Measurements from ENCODE around the gene RAB11FIP5. TPM values are rescaled to one million over a fixed set of nuclear protein-coding genes. Genes with fewer than 3 reads are reported as not detected.
"Not testable (repeated sequence)": the region's sequence is repeated elsewhere in the genome, so short reads cannot be mapped to it uniquely, and the experiment has no call there.

The RAB11FIP5 gene
- total and polyA plus RNA-seq, 9 donors, result 16.1 to 57.3 (median 25.0) TPM

DNA sequence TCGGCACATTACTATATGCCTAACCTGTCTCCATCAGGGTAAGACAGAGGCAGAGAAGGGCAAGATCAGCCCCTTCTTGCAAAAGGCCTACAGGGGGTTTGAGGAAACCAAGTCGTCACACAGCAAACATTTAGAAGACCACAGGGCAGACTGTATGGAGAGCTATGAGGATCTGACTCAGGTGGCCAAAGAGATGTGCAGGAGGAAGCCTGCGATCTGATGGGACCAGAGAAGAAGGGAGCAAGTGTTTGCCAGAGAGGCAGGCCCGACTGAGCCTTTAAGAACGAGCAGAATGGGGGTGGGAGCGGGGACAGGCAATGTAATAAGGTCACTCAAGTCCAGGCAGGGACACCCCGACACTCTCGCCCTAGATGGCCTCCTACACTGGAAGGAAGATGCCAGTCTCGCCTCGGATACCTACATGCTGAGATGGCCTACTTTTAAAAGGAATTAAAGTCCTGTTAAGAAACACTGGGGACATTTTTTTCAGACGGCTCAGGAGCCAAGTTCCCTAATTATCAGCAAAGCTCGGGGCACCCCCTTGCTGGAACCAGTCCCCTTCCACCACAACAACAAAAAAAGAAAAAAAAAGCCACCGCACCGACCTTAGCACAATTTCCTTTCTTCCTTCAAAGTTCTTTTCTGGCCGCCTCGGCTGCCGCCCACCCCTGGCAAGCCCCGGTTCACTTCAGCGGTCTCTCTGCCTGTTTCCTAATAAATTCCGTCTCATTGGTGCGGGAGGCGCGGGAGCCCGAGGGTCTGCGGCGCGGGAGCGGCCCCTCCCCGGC lies 42.7 kb downstream of the RAB11FIP5 start:
- 23 to 25% (median 23%) methylated on average over 29 of the region's 29 CpGs for WGBS, 3 donors
- Histone ChIP-seq H3K27ac (no peak overlapping the region), H3K36me3 (no peaks in the 10 kb centered on the region), H3K27me3 (no peaks in the 10 kb centered on the region), H3K4me3 (peak overlapping the region; percentile 70), H3K9me3 (no peaks in the 10 kb centered on the region), H3K4me1 (ENCODE audit: insufficient read depth) (peaks cover 3% of the 10 kb centered on the region)
- TF ChIP-seq POLR2A (IDR thresholded peaks at IDR 0.05), result no peak
- TF ChIP-seq, protein P1, sequence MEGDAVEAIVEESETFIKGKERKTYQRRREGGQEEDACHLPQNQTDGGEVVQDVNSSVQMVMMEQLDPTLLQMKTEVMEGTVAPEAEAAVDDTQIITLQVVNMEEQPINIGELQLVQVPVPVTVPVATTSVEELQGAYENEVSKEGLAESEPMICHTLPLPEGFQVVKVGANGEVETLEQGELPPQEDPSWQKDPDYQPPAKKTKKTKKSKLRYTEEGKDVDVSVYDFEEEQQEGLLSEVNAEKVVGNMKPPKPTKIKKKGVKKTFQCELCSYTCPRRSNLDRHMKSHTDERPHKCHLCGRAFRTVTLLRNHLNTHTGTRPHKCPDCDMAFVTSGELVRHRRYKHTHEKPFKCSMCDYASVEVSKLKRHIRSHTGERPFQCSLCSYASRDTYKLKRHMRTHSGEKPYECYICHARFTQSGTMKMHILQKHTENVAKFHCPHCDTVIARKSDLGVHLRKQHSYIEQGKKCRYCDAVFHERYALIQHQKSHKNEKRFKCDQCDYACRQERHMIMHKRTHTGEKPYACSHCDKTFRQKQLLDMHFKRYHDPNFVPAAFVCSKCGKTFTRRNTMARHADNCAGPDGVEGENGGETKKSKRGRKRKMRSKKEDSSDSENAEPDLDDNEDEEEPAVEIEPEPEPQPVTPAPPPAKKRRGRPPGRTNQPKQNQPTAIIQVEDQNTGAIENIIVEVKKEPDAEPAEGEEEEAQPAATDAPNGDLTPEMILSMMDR (IDR thresholded peaks at IDR 0.05), result no peak
- no peak for TF ChIP-seq EP300 (IDR thresholded peaks at IDR 0.05)
- intact Hi-C loops (cut with DNase I), result loop anchor here in 1 of 4 donors (5.0 kb wide), 1 partner anchor 42 kb away; the partner anchor contains the start of gene RAB11FIP5
- no peak for DNase-seq

GRCh38 chr2:73069041-73069854 lies 43.5 kb downstream of the RAB11FIP5 start:
- peaks cover 3% of the 10 kb centered on the region for H3K4me1 ChIP-seq (ENCODE audit: insufficient read depth)
- intact Hi-C loops (cut with DNase I), result no loop called here
- H3K27ac ChIP-seq, result no peak overlapping the region
- H3K9me3 ChIP-seq, result no peaks in the 10 kb centered on the region
- no peaks in the 10 kb centered on the region for H3K36me3 ChIP-seq
- no peak overlapping the region for H3K4me3 ChIP-seq
- DNase-seq, result no peak
- H3K27me3 ChIP-seq, result no peaks in the 10 kb centered on the region
- WGBS, 3 donors, result 79 to 91% (median 83%) methylated on average over 7 of the region's 7 CpGs
- TF ChIP-seq POLR2A (IDR thresholded peaks at IDR 0.05) (no peak), EP300 (IDR thresholded peaks at IDR 0.05) (no peak)
- TF ChIP-seq, protein P1 (IDR thresholded peaks at IDR 0.05), result no peak

DNA sequence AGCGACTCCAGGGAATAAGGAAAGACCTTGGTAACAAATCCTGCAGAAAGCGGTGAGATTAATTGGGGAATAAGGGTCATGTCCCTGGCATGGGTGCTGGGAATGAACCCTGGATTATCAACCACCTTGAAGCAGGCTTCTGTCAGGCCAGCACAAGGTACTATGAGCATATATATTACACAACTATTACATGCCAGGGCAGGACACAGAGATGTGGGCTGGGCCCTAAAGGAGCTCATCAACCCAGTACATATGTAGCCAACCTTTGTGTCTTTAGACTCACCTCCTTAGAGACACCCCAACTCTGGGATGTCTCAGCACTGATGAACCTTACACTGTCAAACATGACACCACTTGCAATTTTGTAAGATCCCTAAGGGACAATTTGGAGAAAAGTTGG lies 44.6 kb downstream of the RAB11FIP5 start:
- H3K36me3 ChIP-seq, result no peaks in the 10 kb centered on the region
- no peaks in the 10 kb centered on the region for H3K9me3 ChIP-seq
- no peak for DNase-seq
- H3K4me3 ChIP-seq, result no peak overlapping the region
- intact Hi-C loops (cut with DNase I), result no loop called here
- H3K4me1 ChIP-seq (ENCODE audit: insufficient read depth), result peaks cover 3% of the 10 kb centered on the region
- H3K27me3 ChIP-seq, result no peaks in the 10 kb centered on the region
- WGBS, 3 donors, result 89 to 97% (median 91%) methylated on average over 2 of the region's 2 CpGs
- H3K27ac ChIP-seq, result no peak overlapping the region
- TF ChIP-seq POLR2A (IDR thresholded peaks at IDR 0.05), result no peak
- TF ChIP-seq, protein P1 (IDR thresholded peaks at IDR 0.05), result no peak
- no peak for TF ChIP-seq EP300 (IDR thresholded peaks at IDR 0.05)

GRCh38 chr2:73067043-73067442 lies 45.7 kb downstream of the RAB11FIP5 start:
- Histone ChIP-seq H3K27ac (no peak overlapping the region), H3K4me3 (no peak overlapping the region), H3K36me3 (no peaks in the 10 kb centered on the region), H3K4me1 (ENCODE audit: insufficient read depth) (peaks cover 3% of the 10 kb centered on the region), H3K27me3 (no peaks in the 10 kb centered on the region), H3K9me3 (no peaks in the 10 kb centered on the region)
- TF ChIP-seq EP300 (IDR thresholded peaks at IDR 0.05) (no peak), POLR2A (IDR thresholded peaks at IDR 0.05) (no peak)
- TF ChIP-seq, protein P1 (IDR thresholded peaks at IDR 0.05), result no peak
- intact Hi-C loops (cut with DNase I), result no loop called here
- WGBS, 3 donors, result 76 to 82% (median 81%) methylated on average over 2 of the region's 2 CpGs
- DNase-seq, result no peak

DNA sequence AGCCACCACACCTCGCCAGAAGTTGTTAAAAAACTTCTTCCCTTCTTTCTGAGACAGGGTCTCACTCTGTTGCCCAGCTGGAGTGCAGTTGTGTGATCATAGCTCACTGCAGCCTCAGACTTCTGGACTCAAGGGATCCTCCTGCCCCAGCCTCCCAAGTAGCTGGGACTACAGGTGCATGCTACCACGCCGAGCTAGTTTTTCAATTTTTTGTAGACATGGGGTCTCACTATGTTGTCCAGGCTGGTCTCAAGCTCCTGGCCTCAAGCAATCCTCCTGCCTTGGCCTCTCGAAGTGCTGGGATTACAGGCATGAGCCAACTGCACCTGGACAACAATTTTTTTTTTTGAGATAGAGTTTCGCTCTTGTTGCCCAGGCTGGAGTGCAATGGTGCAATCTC lies 47.7 kb downstream of the RAB11FIP5 start:
- 96 to 97% (median 96%) methylated on average over 5 of the region's 5 CpGs for WGBS, 3 donors
- H3K27ac ChIP-seq; H3K36me3 ChIP-seq; H3K4me1 ChIP-seq (ENCODE audit: insufficient read depth); H3K9me3 ChIP-seq; intact Hi-C loops (cut with DNase I); H3K4me3 ChIP-seq; DNase-seq; H3K27me3 ChIP-seq: not testable (repeated sequence)
